ENCODE data around the gene TRIM40.

The TRIM40 gene

DNA sequence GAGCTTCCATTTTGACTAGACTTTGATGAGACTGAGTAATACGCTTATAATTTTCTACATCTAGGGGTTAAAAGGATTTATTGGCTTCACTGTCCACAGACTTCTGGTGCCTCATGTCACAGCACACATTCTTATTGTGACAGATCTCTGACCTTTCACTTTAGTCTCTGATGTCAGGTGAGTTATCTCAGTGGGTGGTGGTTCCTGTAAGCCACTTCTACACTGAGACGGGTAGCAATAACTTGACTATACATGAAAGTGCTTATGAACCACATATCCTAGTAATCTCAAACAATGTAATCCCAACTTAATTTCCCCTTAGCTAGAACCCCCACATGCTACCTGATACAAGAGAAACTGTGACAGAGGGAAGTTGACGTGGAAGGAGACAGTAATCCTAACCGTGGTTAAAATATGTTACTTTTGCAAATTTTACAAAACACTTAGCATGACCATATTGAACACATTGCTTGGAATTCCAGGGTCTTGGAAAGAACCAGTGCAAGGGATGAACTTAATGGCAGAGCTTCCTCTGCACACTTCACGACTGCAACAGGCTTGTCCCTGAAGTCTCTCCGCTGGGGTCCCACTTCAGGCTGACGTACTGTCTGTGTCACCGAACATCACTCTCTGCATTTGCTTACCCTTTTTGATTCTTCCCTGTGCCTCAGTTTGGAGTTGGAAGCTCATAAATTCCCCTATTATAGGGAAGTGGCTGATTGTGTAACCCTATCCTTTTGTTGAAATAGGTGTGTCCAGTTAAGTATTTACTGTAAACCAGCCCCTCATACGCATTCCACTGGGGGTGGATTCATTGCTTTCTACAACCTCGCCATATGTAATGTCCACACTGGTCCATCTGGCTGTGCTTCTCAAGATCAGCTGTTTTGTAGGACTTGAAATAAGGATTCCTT lies 6.4 kb upstream of the TRIM40 start:
- DNase-seq (ENCODE audit: low spot score) = no peak
- in situ Hi-C loops (cut with MboI; ENCODE audit: low sequenced_read_pairs, unreplicated experiment) = no loop called here
- TF ChIP-seq CTCF (IDR thresholded peaks at IDR 0.05; ENCODE audit: borderline replicate concordance, control extremely low read depth, extremely low read depth, insufficient read depth, missing control alignments) = no peak

DNA sequence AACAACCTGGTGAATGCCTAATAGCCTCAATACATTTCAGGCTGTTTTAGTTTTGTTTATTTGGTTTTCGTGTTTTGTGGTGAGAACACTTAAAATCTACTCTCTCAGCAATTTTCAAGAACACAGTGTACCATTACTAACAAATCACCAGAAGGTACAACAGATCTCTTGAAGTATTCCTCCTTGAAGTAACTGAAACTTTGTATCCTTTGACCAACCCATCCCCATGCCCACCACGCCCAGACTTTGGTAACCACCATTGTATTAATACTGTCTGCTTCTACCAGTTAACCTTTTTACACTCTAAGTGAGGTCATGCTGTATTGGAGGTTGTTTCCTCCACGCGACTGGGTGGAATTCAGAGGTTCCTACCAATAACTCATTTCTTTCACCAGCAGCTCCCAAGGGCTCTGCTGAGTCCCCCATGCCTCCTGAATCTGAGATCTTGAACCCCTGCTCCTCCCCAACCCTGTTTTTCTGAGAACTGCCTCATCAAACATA lies 5.7 kb upstream of the TRIM40 start:
- no peak for TF ChIP-seq CTCF (IDR thresholded peaks at IDR 0.05; ENCODE audit: borderline replicate concordance, control extremely low read depth, extremely low read depth, insufficient read depth, missing control alignments)
- DNase-seq (ENCODE audit: low spot score) = no peak
- in situ Hi-C loops (cut with MboI; ENCODE audit: low sequenced_read_pairs, unreplicated experiment) = no loop called here

DNA sequence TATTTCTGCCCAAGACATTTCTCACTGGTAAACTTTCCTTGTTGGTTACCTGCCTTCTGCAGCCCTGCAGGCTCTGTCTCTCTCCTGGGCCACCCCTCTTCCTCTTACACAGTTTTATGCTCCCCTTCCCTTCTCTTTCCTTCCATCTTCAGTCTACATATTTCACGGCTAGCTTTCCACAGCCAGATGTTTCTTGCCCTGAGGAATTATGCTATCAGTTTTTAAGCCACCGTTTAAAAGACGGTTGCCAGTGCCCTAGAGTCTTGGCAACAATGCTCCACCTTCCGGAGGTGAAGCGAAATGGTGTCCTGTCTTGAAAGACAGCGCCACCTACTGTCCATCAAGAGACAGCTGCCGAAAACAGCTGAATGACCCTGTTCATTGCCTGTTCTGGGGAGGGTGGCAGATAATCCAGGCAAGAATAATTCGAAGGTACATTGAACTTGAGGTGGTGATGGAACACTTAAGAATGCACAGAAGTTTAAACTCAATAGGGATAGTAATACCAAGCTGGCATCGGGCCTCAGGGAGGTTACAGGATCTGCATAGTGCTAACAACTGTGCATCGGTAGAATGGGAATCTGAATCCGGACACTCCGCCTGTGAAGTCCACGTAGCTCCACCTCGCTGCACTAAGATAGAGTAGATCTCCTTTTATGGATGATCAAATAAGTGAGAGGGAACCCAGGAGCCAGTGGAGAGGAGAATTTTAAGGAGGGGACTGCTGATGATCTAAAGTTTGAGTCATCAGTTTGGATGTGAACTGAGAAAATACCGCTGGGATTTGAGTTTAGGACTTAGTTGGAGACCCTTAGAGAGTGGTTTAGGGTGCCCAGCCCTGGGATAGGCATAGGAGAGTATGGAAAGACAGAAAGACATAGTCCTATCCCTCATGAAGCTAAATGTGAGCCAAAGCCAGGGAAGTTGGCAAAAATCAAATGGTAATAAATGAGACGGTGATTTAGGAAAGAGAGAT lies 4.8 kb upstream of the TRIM40 start:
- in situ Hi-C loops (cut with MboI; ENCODE audit: low sequenced_read_pairs, unreplicated experiment) = no loop called here
- peak; percentile 99 for TF ChIP-seq CTCF (IDR thresholded peaks at IDR 0.05; ENCODE audit: borderline replicate concordance, control extremely low read depth, extremely low read depth, insufficient read depth, missing control alignments)
- peak; percentile 85 for DNase-seq (ENCODE audit: low spot score)

DNA sequence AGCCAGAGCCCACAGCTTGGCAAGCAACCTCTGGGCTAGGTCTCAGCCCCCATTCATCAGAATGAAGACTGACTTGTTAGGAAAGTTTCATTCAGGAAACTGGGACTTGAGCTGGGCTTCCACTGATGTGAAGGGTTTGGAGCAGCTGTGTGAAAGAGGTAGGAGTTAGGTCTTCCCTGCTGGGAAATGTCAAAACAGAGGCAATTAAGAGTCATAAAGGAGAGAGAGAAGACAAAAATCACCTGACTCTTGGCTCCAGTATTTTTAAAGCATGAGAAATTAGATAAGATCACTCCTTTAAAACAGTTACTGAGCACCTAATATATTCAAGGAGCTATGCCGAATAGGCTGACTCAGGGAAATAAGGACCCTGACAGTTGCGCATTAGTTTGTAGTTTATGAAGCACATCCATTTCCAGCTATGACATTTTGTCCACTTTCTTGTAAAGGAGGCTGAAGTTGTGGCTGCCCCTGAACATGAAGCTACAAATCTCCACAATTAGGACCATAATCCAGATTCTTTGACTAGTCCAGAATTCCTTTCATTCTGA lies 3.9 kb upstream of the TRIM40 start:
- in situ Hi-C loops (cut with MboI; ENCODE audit: low sequenced_read_pairs, unreplicated experiment) = no loop called here
- DNase-seq (ENCODE audit: low spot score) = no peak
- no peak for TF ChIP-seq CTCF (IDR thresholded peaks at IDR 0.05; ENCODE audit: borderline replicate concordance, control extremely low read depth, extremely low read depth, insufficient read depth, missing control alignments)

- no peak for DNase-seq (ENCODE audit: low spot score)
- no peak for TF ChIP-seq CTCF (IDR thresholded peaks at IDR 0.05; ENCODE audit: borderline replicate concordance, control extremely low read depth, extremely low read depth, insufficient read depth, missing control alignments)
- in situ Hi-C loops (cut with MboI; ENCODE audit: low sequenced_read_pairs, unreplicated experiment) = no loop called here
Measured at GRCh38 chr6:30135147-30135546, 793 bp upstream of the TRIM40 start.
